Osteocyte (in vitro differentiated cells): ENCODE results near the gene RELL1. TPM values are rescaled to one million over a fixed set of nuclear protein-coding genes. Genes with fewer than 3 reads are reported as not detected.

Experiments used
- DNase-seq: peaks from one replicate; pipeline ENCODE4 v3.0.0; 2021; ENCODE audit warnings: mixed read lengths; ENCODE audit not compliant: unreplicated experiment; ENCODE audit errors: extremely low spot score
- H3K27ac Mint-ChIP-seq: one replicate; pipeline ENCODE4 v1.8.0; 2021; ENCODE audit warnings: mild to moderate bottlenecking, mixed read lengths; ENCODE audit not compliant: unreplicated experiment
- H3K27me3 Mint-ChIP-seq: one replicate; pipeline ENCODE4 v1.8.0; 2021; ENCODE audit warnings: mixed read lengths; ENCODE audit not compliant: unreplicated experiment
- H3K36me3 Mint-ChIP-seq: one replicate; pipeline ENCODE4 v1.8.0; 2021; ENCODE audit warnings: mixed read lengths; ENCODE audit not compliant: unreplicated experiment
- H3K4me1 Mint-ChIP-seq: one replicate; pipeline ENCODE4 v1.8.0; 2021; ENCODE audit warnings: mixed read lengths; ENCODE audit not compliant: unreplicated experiment
- H3K4me3 Mint-ChIP-seq: one replicate; pipeline ENCODE4 v1.8.0; 2021; ENCODE audit warnings: mild to moderate bottlenecking, moderate library complexity, mixed read lengths; ENCODE audit not compliant: unreplicated experiment
- H3K9me3 Mint-ChIP-seq: one replicate; pipeline ENCODE4 v1.8.0; 2021; ENCODE audit warnings: mixed read lengths; ENCODE audit not compliant: unreplicated experiment
- total RNA-seq: library from RNA; stranded (reverse); gene quantifications from 2 replicates; pipeline ENCODE4 v1.2.1, GENCODE V29; 2021
- TF ChIP-seq, protein P1 (sequence below): fragments of 200-600 bp; sonication (generic); IDR thresholded peaks from 2 replicates; pipeline ENCODE4 v1.5.0; 2021; ENCODE audit warnings: antibody characterized with exemption, mild to moderate bottlenecking, moderate library complexity

RELL1 gene
- total RNA-seq, 1 donor from 2014 or later, result 15.6 TPM

GRCh38 chr4:37641886-37642849 is 44.0 kb downstream of the RELL1 start:
- no peak overlapping the region for H3K4me3 Mint-ChIP-seq
- TF ChIP-seq, protein P1, sequence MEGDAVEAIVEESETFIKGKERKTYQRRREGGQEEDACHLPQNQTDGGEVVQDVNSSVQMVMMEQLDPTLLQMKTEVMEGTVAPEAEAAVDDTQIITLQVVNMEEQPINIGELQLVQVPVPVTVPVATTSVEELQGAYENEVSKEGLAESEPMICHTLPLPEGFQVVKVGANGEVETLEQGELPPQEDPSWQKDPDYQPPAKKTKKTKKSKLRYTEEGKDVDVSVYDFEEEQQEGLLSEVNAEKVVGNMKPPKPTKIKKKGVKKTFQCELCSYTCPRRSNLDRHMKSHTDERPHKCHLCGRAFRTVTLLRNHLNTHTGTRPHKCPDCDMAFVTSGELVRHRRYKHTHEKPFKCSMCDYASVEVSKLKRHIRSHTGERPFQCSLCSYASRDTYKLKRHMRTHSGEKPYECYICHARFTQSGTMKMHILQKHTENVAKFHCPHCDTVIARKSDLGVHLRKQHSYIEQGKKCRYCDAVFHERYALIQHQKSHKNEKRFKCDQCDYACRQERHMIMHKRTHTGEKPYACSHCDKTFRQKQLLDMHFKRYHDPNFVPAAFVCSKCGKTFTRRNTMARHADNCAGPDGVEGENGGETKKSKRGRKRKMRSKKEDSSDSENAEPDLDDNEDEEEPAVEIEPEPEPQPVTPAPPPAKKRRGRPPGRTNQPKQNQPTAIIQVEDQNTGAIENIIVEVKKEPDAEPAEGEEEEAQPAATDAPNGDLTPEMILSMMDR, result no peak
- no peak overlapping the region for H3K27ac Mint-ChIP-seq
- peaks cover 16% of the 10 kb centered on the region for H3K36me3 Mint-ChIP-seq
- H3K9me3 Mint-ChIP-seq, result no peaks in the 10 kb centered on the region
- no peak for DNase-seq
- no peaks in the 10 kb centered on the region for H3K27me3 Mint-ChIP-seq
- peaks cover 5% of the 10 kb centered on the region for H3K4me1 Mint-ChIP-seq

GRCh38 chr4:37641352-37641751 is 44.8 kb downstream of the RELL1 start:
- H3K27me3 Mint-ChIP-seq, result no peaks in the 10 kb centered on the region
- H3K36me3 Mint-ChIP-seq, result peaks cover 14% of the 10 kb centered on the region
- TF ChIP-seq, protein P1, result no peak
- DNase-seq, result no peak
- no peak overlapping the region for H3K4me3 Mint-ChIP-seq
- H3K9me3 Mint-ChIP-seq, result no peaks in the 10 kb centered on the region
- H3K27ac Mint-ChIP-seq, result no peak overlapping the region
- H3K4me1 Mint-ChIP-seq, result peaks cover 5% of the 10 kb centered on the region

DNA sequence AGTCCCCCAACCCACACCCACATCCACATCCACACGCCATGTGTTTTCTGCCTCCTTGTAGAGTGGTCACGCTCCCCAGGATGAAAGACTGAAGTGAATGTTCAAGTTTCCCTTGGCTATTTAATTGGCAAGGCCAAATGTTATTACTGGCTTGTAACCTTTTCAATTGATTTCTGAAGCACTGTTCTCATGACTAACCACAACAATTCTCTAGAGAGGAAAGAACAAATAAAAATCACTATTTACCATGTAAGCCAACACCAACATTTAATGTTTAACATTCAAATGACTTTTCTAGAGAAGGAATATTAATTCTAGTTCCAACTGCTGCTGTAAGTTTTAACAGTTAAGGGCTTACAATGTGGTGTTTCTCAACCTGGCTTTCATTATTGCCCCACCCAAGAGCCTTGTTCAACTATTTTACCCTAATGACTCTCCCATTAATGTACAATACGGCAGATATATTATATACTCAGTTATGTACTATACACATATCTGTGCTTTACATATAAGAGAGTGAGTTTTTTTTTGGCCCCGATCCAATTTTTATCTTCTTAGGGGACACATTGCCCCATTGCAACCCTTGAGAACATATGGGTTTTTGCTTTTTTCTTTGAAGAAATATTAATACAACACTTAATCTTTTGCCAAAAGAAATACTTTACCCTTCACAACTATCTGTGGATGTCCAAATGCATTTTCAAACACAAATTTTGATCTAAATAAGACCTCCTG is 46.5 kb downstream of the RELL1 start:
- TF ChIP-seq, protein P1, result no peak
- Mint-ChIP-seq H3K9me3 (no peaks in the 10 kb centered on the region), H3K27me3 (no peaks in the 10 kb centered on the region), H3K4me3 (no peak overlapping the region), H3K27ac (no peak overlapping the region), H3K36me3 (peaks cover 10% of the 10 kb centered on the region), H3K4me1 (peaks cover 5% of the 10 kb centered on the region)
- DNase-seq, result no peak

- no peak overlapping the region for H3K4me3 Mint-ChIP-seq
- H3K27ac Mint-ChIP-seq, result no peak overlapping the region
- TF ChIP-seq, protein P1, result no peak
These were observed 51.0 kb downstream of the RELL1 start for GRCh38 chr4:37635155-37635554.

GRCh38 chr4:37634180-37634579 is 52.0 kb downstream of the RELL1 start:
- H3K27ac Mint-ChIP-seq, result no peak overlapping the region
- H3K9me3 Mint-ChIP-seq, result no peaks in the 10 kb centered on the region
- H3K4me3 Mint-ChIP-seq, result no peak overlapping the region
- TF ChIP-seq, protein P1, result no peak
- peaks cover 10% of the 10 kb centered on the region for H3K36me3 Mint-ChIP-seq
- no peaks in the 10 kb centered on the region for H3K27me3 Mint-ChIP-seq
- H3K4me1 Mint-ChIP-seq, result peaks cover 4% of the 10 kb centered on the region
- no peak for DNase-seq

More at GRCh38 chr4:37635155-37635554, 51.0 kb downstream of the RELL1 start:
- peaks cover 10% of the 10 kb centered on the region for H3K36me3 Mint-ChIP-seq
- no peaks in the 10 kb centered on the region for H3K27me3 Mint-ChIP-seq
- H3K9me3 Mint-ChIP-seq, result no peaks in the 10 kb centered on the region
- no peak for DNase-seq
- peaks cover 10% of the 10 kb centered on the region for H3K4me1 Mint-ChIP-seq
